ENCODE measurements around the gene EIF2AK3.

EIF2AK3 gene

DNA sequence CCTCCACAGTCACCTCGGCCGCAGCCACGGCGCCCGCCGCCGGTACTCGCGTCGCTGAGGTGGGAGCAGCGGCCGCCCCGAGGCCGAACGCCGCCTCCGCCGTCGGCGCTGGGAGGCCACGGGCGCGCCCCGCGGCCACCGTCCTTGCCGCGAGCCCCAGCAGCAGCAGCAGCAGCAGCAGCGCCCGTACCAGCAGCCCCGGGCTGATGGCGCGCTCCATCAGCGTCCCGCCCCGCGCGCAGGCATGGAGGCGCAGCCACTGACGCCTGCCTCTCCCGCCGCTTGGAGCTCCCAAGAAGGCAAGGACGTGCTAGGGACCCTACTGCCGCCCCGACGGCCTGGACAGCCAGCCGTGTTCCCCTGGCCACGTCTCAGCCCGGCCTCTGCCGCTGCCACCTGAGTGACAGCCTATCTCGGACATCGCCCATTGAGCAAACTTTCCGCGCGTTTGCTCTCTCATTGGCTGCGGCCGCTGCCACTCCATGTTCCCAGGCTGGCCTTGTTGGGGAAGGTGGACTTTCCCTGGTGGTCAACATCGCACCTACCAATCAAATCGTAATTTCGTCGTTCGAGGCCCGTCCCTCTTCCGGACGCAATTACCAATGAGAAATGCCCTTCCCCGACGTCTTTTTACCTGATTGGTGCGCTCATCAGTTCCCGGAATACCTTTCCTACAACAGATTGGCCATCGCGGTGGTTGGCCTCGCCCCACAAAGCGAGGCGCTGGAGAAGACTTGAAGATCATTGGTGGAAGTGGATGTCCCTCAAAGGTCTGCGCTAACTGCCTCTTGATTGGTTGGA lies at the start of gene EIF2AK3:
Gene EIF2AK3, minus strand, starts transcription at position 410 of the 801 bp plus-strand sequence. Its CDS starts 190 bp downstream, at position 220.
- Histone ChIP-seq H3K27ac (ENCODE audit: low read depth, low read length) (peak within 1 kb of the TSS; percentile 89), H3K36me3 (ENCODE audit: insufficient read depth, low read length) (no peaks in the 10 kb centered on the region), H3K4me3 (ENCODE audit: low read depth in 1 of 2, low read length in 2 of 2) (peak within 1 kb of the TSS; percentile 76), H3K4me1 (ENCODE audit: insufficient read depth, low read length) (peaks cover 25% of the 10 kb centered on the region), H3K9ac (ENCODE audit: low read length) (peak within 1 kb of the TSS; percentile 75), H3K27me3 (ENCODE audit: control insufficient read depth in 1 of 2, insufficient read depth in 2 of 2, low read length in 2 of 2) (no peaks in the 10 kb centered on the region), H3K9me3 (ENCODE audit: low read length) (no peaks in the 10 kb centered on the region)

DNA sequence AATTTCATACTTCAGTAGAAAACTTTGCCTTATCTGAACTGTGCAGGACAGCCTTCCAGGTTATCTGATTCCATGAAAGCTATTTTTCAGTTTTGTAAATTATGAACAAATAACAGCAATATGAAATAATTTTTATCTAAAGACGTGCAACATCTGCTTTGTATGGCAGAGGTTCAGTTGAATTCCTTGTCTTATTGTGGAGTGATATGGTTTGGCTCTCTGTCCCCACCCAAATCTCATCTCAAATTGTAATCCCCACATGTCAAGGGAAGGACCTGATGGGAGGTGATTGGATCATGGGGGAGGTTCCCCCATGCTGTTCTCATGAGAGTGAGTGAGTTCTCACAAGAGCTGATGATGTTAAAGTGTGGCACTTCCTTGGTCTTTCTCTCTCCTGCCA lies 46.1 kb upstream of the EIF2AK3 start:
- H3K27ac ChIP-seq (ENCODE audit: low read depth, low read length), result no peak overlapping the region
- no peaks in the 10 kb centered on the region for H3K4me1 ChIP-seq (ENCODE audit: insufficient read depth, low read length)
- H3K4me3 ChIP-seq (ENCODE audit: low read depth in 1 of 2, low read length in 2 of 2), result no peak overlapping the region
- H3K27me3 ChIP-seq (ENCODE audit: control insufficient read depth in 1 of 2, insufficient read depth in 2 of 2, low read length in 2 of 2), result no peaks in the 10 kb centered on the region
- no peak overlapping the region for H3K9ac ChIP-seq (ENCODE audit: low read length)
- no peaks in the 10 kb centered on the region for H3K9me3 ChIP-seq (ENCODE audit: low read length)
- H3K36me3 ChIP-seq (ENCODE audit: insufficient read depth, low read length), result no peaks in the 10 kb centered on the region

DNA sequence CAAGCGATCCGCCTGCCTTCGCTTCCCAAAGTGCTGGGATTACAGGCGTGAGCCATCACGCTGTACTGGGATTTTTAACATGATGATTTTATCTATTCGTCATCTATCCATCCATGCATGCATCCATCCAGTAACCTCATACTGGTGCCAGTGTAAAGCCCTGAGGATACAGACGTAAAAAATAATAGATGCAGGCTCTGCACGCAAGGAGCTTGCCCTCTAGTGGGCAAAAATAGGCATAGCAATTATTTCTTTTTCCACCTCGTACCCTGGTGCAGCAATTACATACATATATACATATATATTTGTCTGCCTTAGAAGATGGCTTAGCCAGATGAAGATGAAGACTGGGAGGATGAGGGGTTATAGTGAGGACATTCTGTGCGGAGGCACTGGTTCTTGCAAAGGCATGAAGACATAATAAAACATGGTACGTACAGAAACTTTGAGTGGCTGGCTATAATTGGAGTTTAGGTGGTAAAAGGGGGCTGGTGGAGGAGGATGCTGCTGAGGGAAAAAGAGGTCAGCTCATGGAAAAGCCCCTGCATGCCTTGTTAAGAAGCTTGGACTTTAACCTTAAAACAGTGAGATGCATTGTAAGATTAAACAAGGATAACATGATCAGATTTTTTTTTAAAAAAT lies 44.6 kb upstream of the EIF2AK3 start:
- Histone ChIP-seq H3K9me3 (ENCODE audit: low read length) (no peaks in the 10 kb centered on the region), H3K27me3 (ENCODE audit: control insufficient read depth in 1 of 2, insufficient read depth in 2 of 2, low read length in 2 of 2) (no peaks in the 10 kb centered on the region), H3K27ac (ENCODE audit: low read depth, low read length) (no peak overlapping the region), H3K36me3 (ENCODE audit: insufficient read depth, low read length) (no peaks in the 10 kb centered on the region), H3K4me3 (ENCODE audit: low read depth in 1 of 2, low read length in 2 of 2) (no peak overlapping the region), H3K4me1 (ENCODE audit: insufficient read depth, low read length) (no peaks in the 10 kb centered on the region), H3K9ac (ENCODE audit: low read length) (no peak overlapping the region)

DNA sequence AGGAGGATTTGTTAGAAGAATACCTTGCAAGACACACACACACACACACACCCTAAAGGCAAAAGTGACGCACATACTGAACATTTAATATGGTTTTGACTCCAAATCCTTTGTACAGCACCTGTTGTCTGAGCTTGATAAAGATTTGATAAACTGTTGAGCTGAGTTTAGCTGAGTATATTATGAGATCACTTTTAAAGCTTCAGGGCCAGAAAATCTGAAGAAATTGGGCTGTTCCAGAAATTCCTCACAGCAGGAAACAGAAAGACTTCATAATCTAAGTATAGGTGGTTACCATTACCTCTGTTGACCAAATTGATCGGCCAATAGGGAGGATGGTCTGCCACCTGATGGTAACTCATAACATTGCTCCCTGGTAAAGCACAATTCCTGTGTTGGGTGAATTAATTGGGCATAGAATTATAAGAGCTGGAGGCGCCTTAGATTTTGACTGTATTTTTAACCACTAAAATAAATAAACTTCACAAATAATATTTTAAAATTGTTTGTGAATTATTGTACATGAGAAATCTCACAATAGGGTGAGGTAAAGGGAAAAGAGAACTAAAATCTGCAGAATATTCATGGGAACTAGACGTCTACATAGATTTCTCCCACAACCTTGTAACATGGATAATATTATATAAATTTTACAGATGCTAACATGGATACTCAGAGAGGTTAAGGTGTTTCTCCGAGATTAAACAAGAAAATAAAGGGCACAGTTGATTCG lies 42.4 kb upstream of the EIF2AK3 start:
- no peak overlapping the region for H3K27ac ChIP-seq (ENCODE audit: low read depth, low read length)
- no peak overlapping the region for H3K9ac ChIP-seq (ENCODE audit: low read length)
- H3K27me3 ChIP-seq (ENCODE audit: control insufficient read depth in 1 of 2, insufficient read depth in 2 of 2, low read length in 2 of 2), result no peaks in the 10 kb centered on the region
- H3K4me1 ChIP-seq (ENCODE audit: insufficient read depth, low read length), result no peaks in the 10 kb centered on the region
- no peak overlapping the region for H3K4me3 ChIP-seq (ENCODE audit: low read depth in 1 of 2, low read length in 2 of 2)
- no peaks in the 10 kb centered on the region for H3K9me3 ChIP-seq (ENCODE audit: low read length)
- H3K36me3 ChIP-seq (ENCODE audit: insufficient read depth, low read length), result no peaks in the 10 kb centered on the region

DNA sequence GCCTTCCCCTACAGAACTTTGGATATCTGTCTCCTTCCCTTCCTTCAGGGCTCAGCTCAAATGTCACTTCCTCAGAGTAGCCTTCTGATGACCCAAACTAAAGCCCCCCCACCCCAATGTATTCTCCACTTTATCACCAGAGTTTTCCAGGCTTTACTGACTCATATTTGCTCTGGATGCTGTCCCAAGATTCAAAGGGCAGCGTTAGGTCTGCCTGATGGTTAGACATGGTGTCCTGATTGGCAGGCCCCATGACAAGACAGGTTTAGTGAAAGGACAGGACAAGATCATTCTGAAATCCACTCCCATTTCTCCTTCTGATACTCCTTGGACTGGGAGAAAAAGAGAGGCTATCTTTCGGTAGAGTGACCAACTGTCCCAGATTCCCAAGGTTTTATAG lies 41.6 kb upstream of the EIF2AK3 start:
- Histone ChIP-seq H3K36me3 (ENCODE audit: insufficient read depth, low read length) (no peaks in the 10 kb centered on the region), H3K9ac (ENCODE audit: low read length) (no peak overlapping the region), H3K9me3 (ENCODE audit: low read length) (no peaks in the 10 kb centered on the region), H3K4me1 (ENCODE audit: insufficient read depth, low read length) (no peaks in the 10 kb centered on the region), H3K27me3 (ENCODE audit: control insufficient read depth in 1 of 2, insufficient read depth in 2 of 2, low read length in 2 of 2) (no peaks in the 10 kb centered on the region), H3K27ac (ENCODE audit: low read depth, low read length) (no peak overlapping the region), H3K4me3 (ENCODE audit: low read depth in 1 of 2, low read length in 2 of 2) (no peak overlapping the region)

DNA sequence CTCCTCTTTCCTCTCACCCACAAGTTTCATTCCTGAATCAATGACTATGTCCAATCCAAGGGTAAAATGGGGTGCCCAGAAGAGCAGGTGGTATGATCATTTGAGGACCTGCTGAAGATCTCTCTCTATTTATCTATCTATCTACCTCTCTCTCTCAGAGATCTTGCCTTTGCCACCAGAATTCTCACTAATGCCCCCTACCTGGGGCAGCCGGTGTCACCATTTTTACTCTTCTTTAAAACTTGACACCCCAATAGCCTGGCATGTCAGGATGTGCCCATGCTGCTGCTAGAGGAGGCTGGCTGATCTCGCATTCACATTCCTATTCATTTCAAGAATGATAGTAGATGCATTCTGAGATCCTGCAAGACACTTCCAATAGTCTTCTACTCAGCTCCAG lies 40.0 kb upstream of the EIF2AK3 start:
- Histone ChIP-seq H3K9ac (ENCODE audit: low read length) (no peak overlapping the region), H3K36me3 (ENCODE audit: insufficient read depth, low read length) (no peaks in the 10 kb centered on the region), H3K4me3 (ENCODE audit: low read depth in 1 of 2, low read length in 2 of 2) (no peak overlapping the region), H3K27ac (ENCODE audit: low read depth, low read length) (no peak overlapping the region), H3K9me3 (ENCODE audit: low read length) (no peaks in the 10 kb centered on the region), H3K4me1 (ENCODE audit: insufficient read depth, low read length) (no peaks in the 10 kb centered on the region), H3K27me3 (ENCODE audit: control insufficient read depth in 1 of 2, insufficient read depth in 2 of 2, low read length in 2 of 2) (no peaks in the 10 kb centered on the region)

DNA sequence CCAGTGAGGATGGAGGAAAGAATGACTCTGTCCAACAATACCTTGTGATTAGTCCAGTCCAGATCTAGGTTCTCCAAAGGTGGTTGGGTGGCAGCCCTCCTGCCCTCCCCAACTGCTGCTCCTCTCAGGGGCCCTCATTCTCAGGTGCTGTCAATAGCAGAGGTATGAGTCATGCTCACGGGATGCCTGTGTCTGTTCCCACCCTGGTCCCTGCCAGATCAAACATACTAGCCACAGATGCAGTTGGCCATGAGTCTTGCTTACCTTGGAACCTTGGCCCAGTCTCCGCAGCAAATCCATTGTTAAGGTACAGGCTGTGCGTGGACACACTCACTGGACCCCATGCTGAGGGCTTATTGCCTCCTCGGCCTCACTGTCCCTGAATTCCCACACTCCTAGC lies 39.3 kb upstream of the EIF2AK3 start:
- Histone ChIP-seq H3K27me3 (ENCODE audit: control insufficient read depth in 1 of 2, insufficient read depth in 2 of 2, low read length in 2 of 2) (no peaks in the 10 kb centered on the region), H3K4me1 (ENCODE audit: insufficient read depth, low read length) (no peaks in the 10 kb centered on the region), H3K27ac (ENCODE audit: low read depth, low read length) (no peak overlapping the region), H3K9me3 (ENCODE audit: low read length) (no peaks in the 10 kb centered on the region), H3K36me3 (ENCODE audit: insufficient read depth, low read length) (no peaks in the 10 kb centered on the region), H3K4me3 (ENCODE audit: low read depth in 1 of 2, low read length in 2 of 2) (no peak overlapping the region), H3K9ac (ENCODE audit: low read length) (no peak overlapping the region)

DNA sequence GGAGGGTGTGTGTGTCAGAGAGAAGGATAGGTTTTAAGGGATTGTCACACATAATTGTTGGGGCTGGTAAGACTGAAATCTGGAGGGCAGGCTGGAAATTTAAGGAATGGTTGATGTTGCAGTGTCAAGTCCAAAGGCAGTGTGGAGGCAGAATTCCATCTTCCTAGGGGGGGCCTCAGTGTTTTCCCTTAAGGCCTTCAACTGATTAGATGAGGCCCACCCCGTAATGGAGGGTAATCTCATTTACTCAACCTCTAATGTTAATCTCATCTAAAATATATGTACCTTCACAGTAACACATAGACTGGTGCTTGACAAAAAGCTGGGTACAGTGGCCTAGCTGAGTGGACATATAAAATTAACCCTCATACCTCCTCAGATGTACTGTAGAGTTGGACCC lies 33.4 kb upstream of the EIF2AK3 start:
- Histone ChIP-seq H3K36me3 (ENCODE audit: insufficient read depth, low read length) (no peaks in the 10 kb centered on the region), H3K4me1 (ENCODE audit: insufficient read depth, low read length) (peaks cover 4% of the 10 kb centered on the region), H3K9ac (ENCODE audit: low read length) (no peak overlapping the region), H3K4me3 (ENCODE audit: low read depth in 1 of 2, low read length in 2 of 2) (no peak overlapping the region), H3K27me3 (ENCODE audit: control insufficient read depth in 1 of 2, insufficient read depth in 2 of 2, low read length in 2 of 2) (no peaks in the 10 kb centered on the region), H3K9me3 (ENCODE audit: low read length) (no peaks in the 10 kb centered on the region), H3K27ac (ENCODE audit: low read depth, low read length) (no peak overlapping the region)

DNA sequence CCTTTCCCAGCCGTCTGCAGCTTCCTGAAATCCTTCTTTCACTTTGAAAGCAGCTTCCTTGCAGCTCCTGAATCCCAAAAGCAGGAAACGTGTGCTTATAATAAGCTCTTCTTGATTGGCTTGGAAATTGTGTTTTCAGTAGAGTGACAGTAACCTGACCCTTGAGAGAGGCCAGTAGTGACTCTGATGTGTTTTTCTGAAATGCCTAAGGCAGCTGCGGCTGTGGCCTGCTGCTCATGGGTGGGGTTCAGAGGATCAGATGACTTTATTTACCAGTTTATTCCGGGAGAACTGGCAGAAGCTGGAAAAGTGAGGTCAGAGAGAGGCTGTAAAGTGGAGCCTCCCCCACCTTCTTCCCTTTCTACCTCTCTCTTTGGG lies 32.3 kb upstream of the EIF2AK3 start:
- Histone ChIP-seq H3K4me3 (ENCODE audit: low read depth in 1 of 2, low read length in 2 of 2) (peak overlapping the region in 1 of 2 donors; percentile 16), H3K9ac (ENCODE audit: low read length) (no peak overlapping the region), H3K4me1 (ENCODE audit: insufficient read depth, low read length) (peaks cover 4% of the 10 kb centered on the region), H3K27me3 (ENCODE audit: control insufficient read depth in 1 of 2, insufficient read depth in 2 of 2, low read length in 2 of 2) (no peaks in the 10 kb centered on the region), H3K9me3 (ENCODE audit: low read length) (no peaks in the 10 kb centered on the region), H3K27ac (ENCODE audit: low read depth, low read length) (no peak overlapping the region), H3K36me3 (ENCODE audit: insufficient read depth, low read length) (no peaks in the 10 kb centered on the region)

DNA sequence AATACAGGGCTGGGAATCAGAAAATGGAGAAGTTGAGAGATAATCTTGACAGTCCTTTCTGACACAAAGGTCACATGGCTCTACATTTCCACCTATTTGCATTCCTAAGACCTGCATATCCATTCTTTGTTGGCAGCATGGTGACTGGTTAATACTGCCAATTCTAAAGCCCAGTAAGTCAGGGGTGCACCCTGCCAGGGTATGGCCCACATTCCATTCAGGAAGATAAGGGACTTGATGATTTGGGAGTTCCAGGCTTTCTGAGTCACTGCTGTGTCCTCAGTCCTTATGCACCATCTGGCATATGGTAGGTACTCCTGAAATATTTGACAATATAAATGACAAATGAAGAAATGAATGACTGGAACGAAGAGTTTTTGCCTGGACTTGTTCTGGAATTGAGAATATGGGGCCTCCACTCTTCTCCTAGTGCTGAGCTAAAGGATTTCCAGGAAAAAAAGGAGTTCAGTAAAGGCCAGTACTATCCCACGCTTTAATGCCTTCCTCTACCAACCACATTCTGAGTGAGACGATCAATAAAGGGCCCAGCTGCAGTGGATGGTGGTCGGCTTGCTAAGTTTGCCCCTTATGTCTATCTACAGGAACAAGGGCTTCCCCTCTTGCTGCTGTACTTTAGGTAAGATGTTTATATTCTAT lies 31.7 kb upstream of the EIF2AK3 start:
- Histone ChIP-seq H3K4me1 (ENCODE audit: insufficient read depth, low read length) (peaks cover 4% of the 10 kb centered on the region), H3K4me3 (ENCODE audit: low read depth in 1 of 2, low read length in 2 of 2) (peak overlapping the region in 1 of 2 donors; percentile 16), H3K27me3 (ENCODE audit: control insufficient read depth in 1 of 2, insufficient read depth in 2 of 2, low read length in 2 of 2) (no peaks in the 10 kb centered on the region), H3K36me3 (ENCODE audit: insufficient read depth, low read length) (no peaks in the 10 kb centered on the region), H3K9ac (ENCODE audit: low read length) (no peak overlapping the region), H3K27ac (ENCODE audit: low read depth, low read length) (no peak overlapping the region), H3K9me3 (ENCODE audit: low read length) (no peaks in the 10 kb centered on the region)

DNA sequence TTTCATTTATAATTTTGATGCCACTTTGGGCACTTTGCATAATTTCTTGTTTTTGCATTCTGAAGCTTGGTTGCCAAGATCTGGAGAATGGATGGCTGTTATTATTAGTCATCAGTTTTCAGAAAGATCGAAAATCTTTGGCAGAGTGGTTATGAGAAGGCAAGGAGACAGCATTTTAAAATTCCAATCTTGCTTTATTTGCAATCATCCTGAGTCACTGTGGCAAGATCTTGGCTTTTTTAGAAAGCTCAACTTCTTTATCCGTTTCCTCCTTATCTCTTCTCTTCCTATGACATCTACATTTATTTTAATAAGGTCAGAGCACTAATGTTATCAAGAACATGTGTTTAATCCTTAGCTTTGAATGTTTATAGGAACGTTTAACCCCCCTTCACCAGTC lies 31.1 kb upstream of the EIF2AK3 start:
- H3K9ac ChIP-seq (ENCODE audit: low read length), result no peak overlapping the region
- H3K27me3 ChIP-seq (ENCODE audit: control insufficient read depth in 1 of 2, insufficient read depth in 2 of 2, low read length in 2 of 2), result no peaks in the 10 kb centered on the region
- H3K4me3 ChIP-seq (ENCODE audit: low read depth in 1 of 2, low read length in 2 of 2), result no peak overlapping the region
- no peak overlapping the region for H3K27ac ChIP-seq (ENCODE audit: low read depth, low read length)
- H3K36me3 ChIP-seq (ENCODE audit: insufficient read depth, low read length), result no peaks in the 10 kb centered on the region
- peaks cover 4% of the 10 kb centered on the region for H3K4me1 ChIP-seq (ENCODE audit: insufficient read depth, low read length)
- H3K9me3 ChIP-seq (ENCODE audit: low read length), result no peaks in the 10 kb centered on the region

Measured in muscle layer of colon (tissue), 2 donors.